SK-N-SH treated with all-trans-retinoic acid at 6 μM for 48 hours (cell line): Measurements from ENCODE around the gene HMGCS2.

Experiments used
- ATAC-seq: fragments of 200-7000 bp; cut with Tn5 transposase; 3 replicates; pipeline ENCODE4 v1.9.1; 2020; ENCODE audit warnings: mild to moderate bottlenecking, moderate library complexity
- ARNTL ChIP-seq: fragments of 450-650 bp; formaldehyde crosslinking; IDR thresholded peaks from 2 replicates; pipeline ENCODE4 v1.5.0; 2020; ENCODE audit warnings: low read depth, mild to moderate bottlenecking, moderate library complexity, borderline replicate concordance
- BACH2 ChIP-seq: fragments of 250-450 bp; sonication (Bioruptor Pico); IDR thresholded peaks from 2 replicates; pipeline ENCODE4 v1.9.0; 2021; ENCODE audit warnings: mild to moderate bottlenecking, borderline replicate concordance
- CREB5 ChIP-seq: fragments of 250-450 bp; sonication (Bioruptor Pico); IDR thresholded peaks from 2 replicates; pipeline ENCODE4 v1.5.1; 2020; ENCODE audit warnings: low read depth, mild to moderate bottlenecking, moderate library complexity
- CSDC2 ChIP-seq: fragments of 250-450 bp; sonication (Bioruptor Pico); IDR thresholded peaks from 2 replicates; pipeline ENCODE4 v1.5.0; 2020; ENCODE audit warnings: mild to moderate bottlenecking, moderate library complexity
- ESRRG ChIP-seq: fragments of 250-450 bp; sonication (Bioruptor Pico); IDR thresholded peaks from 2 replicates; pipeline ENCODE4 v1.6.1; 2021; ENCODE audit warnings: mild to moderate bottlenecking
- GLIS3 ChIP-seq: fragments of 250-450 bp; sonication (Bioruptor Pico); IDR thresholded peaks from 2 replicates; pipeline ENCODE4 v1.5.0; 2020; ENCODE audit warnings: mild to moderate bottlenecking, moderate library complexity
- OSR1 ChIP-seq: fragments of 250-450 bp; sonication (Bioruptor Pico); IDR thresholded peaks from 2 replicates; pipeline ENCODE4 v1.8.0; 2022; ENCODE audit warnings: moderate library complexity, mild to moderate bottlenecking, inconsistent platforms
- PATZ1 ChIP-seq: fragments of 250-450 bp; sonication (Bioruptor Pico); IDR thresholded peaks from 2 replicates; pipeline ENCODE4 v1.8.0; 2020; ENCODE audit warnings: mild to moderate bottlenecking, moderate library complexity, borderline replicate concordance
- POU6F1 ChIP-seq: fragments of 250-450 bp; sonication (Bioruptor Pico); IDR thresholded peaks from 2 replicates; pipeline ENCODE4 v1.8.0; 2021; ENCODE audit warnings: low read depth, mild to moderate bottlenecking, moderate library complexity, borderline replicate concordance
- PPARA ChIP-seq: fragments of 250-450 bp; sonication (Bioruptor Pico); IDR thresholded peaks from 2 replicates; pipeline ENCODE4 v1.5.0; 2020; ENCODE audit warnings: mild to moderate bottlenecking, borderline replicate concordance
- TOX ChIP-seq: fragments of 250-450 bp; sonication (Bioruptor Pico); IDR thresholded peaks from 2 replicates; pipeline ENCODE4 v1.8.0; 2021; ENCODE audit warnings: mild to moderate bottlenecking, moderate library complexity, borderline replicate concordance
- TSHZ2 ChIP-seq: fragments of 250-450 bp; sonication (Bioruptor Pico); IDR thresholded peaks from 2 replicates; pipeline ENCODE4 v1.5.0; 2020; ENCODE audit warnings: mild to moderate bottlenecking, moderate library complexity
- ZC3H10 ChIP-seq: fragments of 250-450 bp; sonication (Bioruptor Pico); IDR thresholded peaks from 2 replicates; pipeline ENCODE4 v1.5.1; 2021; ENCODE audit warnings: mild to moderate bottlenecking, moderate library complexity
- ZNF70 ChIP-seq: fragments of 450-650 bp; formaldehyde crosslinking; IDR thresholded peaks from 2 replicates; pipeline ENCODE4 v1.5.0; 2020; ENCODE audit warnings: mild to moderate bottlenecking, moderate library complexity

Gene HMGCS2

GRCh38 chr1:119720866-119721440 is 47.8 kb downstream of the HMGCS2 start (continued):
- no peak for TF ChIP-seq PATZ1 (CRISPR knock-in tag)

GRCh38 chr1:119718972-119719371 is 49.7 kb downstream of the HMGCS2 start:
- ATAC-seq: no peak
- no peak for TF ChIP-seq BACH2 (CRISPR knock-in tag)
- TF ChIP-seq ZC3H10 (CRISPR knock-in tag): no peak
- TF ChIP-seq CREB5 (CRISPR knock-in tag): no peak
- no peak for TF ChIP-seq PATZ1 (CRISPR knock-in tag)
- no peak for TF ChIP-seq CSDC2
- no peak for TF ChIP-seq OSR1 (CRISPR knock-in tag)

- TF ChIP-seq TOX (CRISPR knock-in tag): no peak
- no peak for TF ChIP-seq ZC3H10 (CRISPR knock-in tag)
- no peak for TF ChIP-seq GLIS3 (CRISPR knock-in tag)
- TF ChIP-seq ARNTL: no peak
- TF ChIP-seq CREB5 (CRISPR knock-in tag): no peak
- no peak for TF ChIP-seq BACH2 (CRISPR knock-in tag)
- no peak for TF ChIP-seq POU6F1 (CRISPR knock-in tag)
- no peak for TF ChIP-seq OSR1 (CRISPR knock-in tag)
- no peak for TF ChIP-seq ZNF70
- no peak for TF ChIP-seq TSHZ2 (CRISPR knock-in tag)
- no peak for TF ChIP-seq PPARA
- no peak for TF ChIP-seq ESRRG (CRISPR knock-in tag)
Observed at GRCh38 chr1:119718409-119718808, 50.3 kb downstream of the HMGCS2 start.

GRCh38 chr1:119715542-119715941 is 53.2 kb downstream of the HMGCS2 start:
- ATAC-seq: no peak
- no peak for TF ChIP-seq BACH2 (CRISPR knock-in tag)
- TF ChIP-seq, all 23 proteins: peak for 0

More at GRCh38 chr1:119718409-119718808, 50.3 kb downstream of the HMGCS2 start:
- ATAC-seq: no peak
